ENCODE data around the gene CRYZL1. TPM values are rescaled to one million over a fixed set of nuclear protein-coding genes. Genes with fewer than 3 reads are reported as not detected.

Gene CRYZL1
- total and polyA plus RNA-seq, 5 donors from 2014 or later = 27.2 to 35.7 (median 31.5) TPM

GRCh38 chr21:33661146-33661545 lies 19.6 kb upstream of the CRYZL1 start:
- no peaks in the 10 kb centered on the region for H3K4me1 ChIP-seq (ENCODE audit: control insufficient read depth, insufficient read depth, low read length, poor library complexity, severe bottlenecking)
- H3K4me3 ChIP-seq (ENCODE audit: low read depth, low read length) = no peak overlapping the region
- Mint-ChIP-seq H3K36me3 (no peaks in the 10 kb centered on the region), H3K4me3 (no peak overlapping the region), H3K27me3 (peaks cover 11% of the 10 kb centered on the region), H3K4me1 (no peaks in the 10 kb centered on the region), H3K27ac (no peak overlapping the region), H3K9me3 (peaks cover 0 to 5% (median 0%) of the 10 kb centered on the region in 7 donors)
- DNase-seq = no peak
- H3K27ac ChIP-seq (ENCODE audit: insufficient read depth, low read length, poor library complexity, severe bottlenecking) = no peak overlapping the region
- H3K27me3 ChIP-seq (ENCODE audit: control insufficient read depth, insufficient read depth, low read length) = peaks cover 4% of the 10 kb centered on the region
- H3K36me3 ChIP-seq (ENCODE audit: control insufficient read depth, insufficient read depth, low read length) = no peaks in the 10 kb centered on the region
- H3K9me3 ChIP-seq (ENCODE audit: control insufficient read depth in 2 of 2, low read length in 2 of 2) = no peaks in the 10 kb centered on the region
- ATAC-seq (ENCODE audit: low read depth in 2 of 2) = no peak

GRCh38 chr21:33660406-33660805 lies 18.9 kb upstream of the CRYZL1 start:
- no peak for ATAC-seq (ENCODE audit: low read depth in 2 of 2)
- peaks cover 14% of the 10 kb centered on the region for H3K27me3 Mint-ChIP-seq

DNA sequence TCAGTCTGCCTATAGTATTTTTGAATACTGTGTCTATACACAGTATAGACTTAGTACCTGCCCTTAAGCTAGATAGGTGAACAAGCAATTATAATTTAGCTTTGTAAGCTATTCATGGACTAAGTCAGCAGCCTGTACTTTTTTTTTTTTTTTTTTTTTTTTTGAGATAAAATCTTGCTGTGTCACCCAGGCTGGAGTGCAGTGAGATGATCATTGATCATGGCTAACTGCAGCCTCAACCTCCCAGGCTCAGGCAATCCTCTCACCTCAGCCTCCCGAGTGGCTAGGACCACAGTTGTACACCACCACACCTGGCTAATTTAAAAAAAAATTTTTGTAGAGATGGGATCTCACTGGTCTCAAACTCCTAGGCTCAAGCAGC lies 18.0 kb upstream of the CRYZL1 start:
- H3K27ac Mint-ChIP-seq = no peak overlapping the region
- Histone ChIP-seq H3K9me3 (ENCODE audit: control insufficient read depth in 2 of 2, low read length in 2 of 2) (no peaks in the 10 kb centered on the region), H3K27ac (ENCODE audit: insufficient read depth, low read length, poor library complexity, severe bottlenecking) (no peak overlapping the region), H3K4me1 (ENCODE audit: control insufficient read depth, insufficient read depth, low read length, poor library complexity, severe bottlenecking) (no peaks in the 10 kb centered on the region), H3K36me3 (ENCODE audit: control insufficient read depth, insufficient read depth, low read length) (no peaks in the 10 kb centered on the region), H3K27me3 (ENCODE audit: control insufficient read depth, insufficient read depth, low read length) (peaks cover 7% of the 10 kb centered on the region), H3K4me3 (ENCODE audit: low read depth, low read length) (no peak overlapping the region)
- H3K4me3 Mint-ChIP-seq = no peak overlapping the region
- H3K36me3 Mint-ChIP-seq = no peaks in the 10 kb centered on the region
- no peak for ATAC-seq (ENCODE audit: low read depth in 2 of 2)
- H3K4me1 Mint-ChIP-seq = no peaks in the 10 kb centered on the region
- DNase-seq = no peak
- peaks cover 0 to 5% (median 0%) of the 10 kb centered on the region in 7 donors for H3K9me3 Mint-ChIP-seq
- H3K27me3 Mint-ChIP-seq = peaks cover 17% of the 10 kb centered on the region

More at GRCh38 chr21:33660406-33660805, 18.9 kb upstream of the CRYZL1 start:
- H3K36me3 ChIP-seq (ENCODE audit: control insufficient read depth, insufficient read depth, low read length) = no peaks in the 10 kb centered on the region
- H3K27ac ChIP-seq (ENCODE audit: insufficient read depth, low read length, poor library complexity, severe bottlenecking) = no peak overlapping the region
- no peak for DNase-seq
- Mint-ChIP-seq H3K4me3 (no peak overlapping the region), H3K9me3 (peaks cover 0 to 5% (median 0%) of the 10 kb centered on the region in 7 donors), H3K36me3 (no peaks in the 10 kb centered on the region), H3K27ac (no peak overlapping the region), H3K4me1 (no peaks in the 10 kb centered on the region)
- H3K9me3 ChIP-seq (ENCODE audit: control insufficient read depth in 2 of 2, low read length in 2 of 2) = no peaks in the 10 kb centered on the region
- H3K4me1 ChIP-seq (ENCODE audit: control insufficient read depth, insufficient read depth, low read length, poor library complexity, severe bottlenecking) = no peaks in the 10 kb centered on the region
- H3K27me3 ChIP-seq (ENCODE audit: control insufficient read depth, insufficient read depth, low read length) = peaks cover 4% of the 10 kb centered on the region
- H3K4me3 ChIP-seq (ENCODE audit: low read depth, low read length) = no peak overlapping the region

GRCh38 chr21:33658919-33659567 lies 17.5 kb upstream of the CRYZL1 start:
- no peak overlapping the region for H3K4me3 Mint-ChIP-seq
- Histone ChIP-seq H3K4me1 (ENCODE audit: control insufficient read depth, insufficient read depth, low read length, poor library complexity, severe bottlenecking) (no peaks in the 10 kb centered on the region), H3K4me3 (ENCODE audit: low read depth, low read length) (no peak overlapping the region), H3K36me3 (ENCODE audit: control insufficient read depth, insufficient read depth, low read length) (no peaks in the 10 kb centered on the region), H3K9me3 (ENCODE audit: control insufficient read depth in 2 of 2, low read length in 2 of 2) (no peaks in the 10 kb centered on the region), H3K27ac (ENCODE audit: insufficient read depth, low read length, poor library complexity, severe bottlenecking) (no peak overlapping the region), H3K27me3 (ENCODE audit: control insufficient read depth, insufficient read depth, low read length) (peaks cover 9% of the 10 kb centered on the region)
- H3K27me3 Mint-ChIP-seq = peaks cover 20% of the 10 kb centered on the region
- no peak for DNase-seq
- peaks cover 0 to 5% (median 0%) of the 10 kb centered on the region in 7 donors for H3K9me3 Mint-ChIP-seq
- no peaks in the 10 kb centered on the region for H3K36me3 Mint-ChIP-seq
- ATAC-seq (ENCODE audit: low read depth in 2 of 2) = no peak
- H3K27ac Mint-ChIP-seq = no peak overlapping the region
- H3K4me1 Mint-ChIP-seq = no peaks in the 10 kb centered on the region

GRCh38 chr21:33657124-33657820 lies 15.7 kb upstream of the CRYZL1 start:
- H3K27me3 Mint-ChIP-seq = peaks cover 20% of the 10 kb centered on the region
- ATAC-seq (ENCODE audit: low read depth in 2 of 2) = no peak
- no peaks in the 10 kb centered on the region for H3K36me3 ChIP-seq (ENCODE audit: control insufficient read depth, insufficient read depth, low read length)
- H3K9me3 Mint-ChIP-seq = peaks cover 0 to 5% (median 0%) of the 10 kb centered on the region in 7 donors
- H3K27ac ChIP-seq (ENCODE audit: insufficient read depth, low read length, poor library complexity, severe bottlenecking) = no peak overlapping the region
- no peaks in the 10 kb centered on the region for H3K4me1 ChIP-seq (ENCODE audit: control insufficient read depth, insufficient read depth, low read length, poor library complexity, severe bottlenecking)
- no peak for DNase-seq
- no peak overlapping the region for H3K27ac Mint-ChIP-seq
- no peaks in the 10 kb centered on the region for H3K4me1 Mint-ChIP-seq
- no peak overlapping the region for H3K4me3 Mint-ChIP-seq
- H3K9me3 ChIP-seq (ENCODE audit: control insufficient read depth in 2 of 2, low read length in 2 of 2) = no peaks in the 10 kb centered on the region
- no peak overlapping the region for H3K4me3 ChIP-seq (ENCODE audit: low read depth, low read length)
- no peaks in the 10 kb centered on the region for H3K36me3 Mint-ChIP-seq
- peaks cover 7% of the 10 kb centered on the region for H3K27me3 ChIP-seq (ENCODE audit: control insufficient read depth, insufficient read depth, low read length)

GRCh38 chr21:33655588-33656221 lies 14.2 kb upstream of the CRYZL1 start:
- Mint-ChIP-seq H3K27me3 (peaks cover 28% of the 10 kb centered on the region), H3K9me3 (no peaks in the 10 kb centered on the region), H3K4me3 (no peak overlapping the region), H3K27ac (no peak overlapping the region), H3K4me1 (peaks cover 0 to 5% (median 1%) of the 10 kb centered on the region in 4 donors), H3K36me3 (no peaks in the 10 kb centered on the region)
- H3K36me3 ChIP-seq (ENCODE audit: control insufficient read depth, insufficient read depth, low read length) = no peaks in the 10 kb centered on the region
- no peak for DNase-seq
- H3K4me3 ChIP-seq (ENCODE audit: low read depth, low read length) = no peak overlapping the region
- no peaks in the 10 kb centered on the region for H3K4me1 ChIP-seq (ENCODE audit: control insufficient read depth, insufficient read depth, low read length, poor library complexity, severe bottlenecking)
- no peak for ATAC-seq (ENCODE audit: low read depth in 2 of 2)
- H3K27me3 ChIP-seq (ENCODE audit: control insufficient read depth, insufficient read depth, low read length) = peaks cover 7% of the 10 kb centered on the region
- no peak overlapping the region for H3K27ac ChIP-seq (ENCODE audit: insufficient read depth, low read length, poor library complexity, severe bottlenecking)
- no peaks in the 10 kb centered on the region for H3K9me3 ChIP-seq (ENCODE audit: control insufficient read depth in 2 of 2, low read length in 2 of 2)

DNA sequence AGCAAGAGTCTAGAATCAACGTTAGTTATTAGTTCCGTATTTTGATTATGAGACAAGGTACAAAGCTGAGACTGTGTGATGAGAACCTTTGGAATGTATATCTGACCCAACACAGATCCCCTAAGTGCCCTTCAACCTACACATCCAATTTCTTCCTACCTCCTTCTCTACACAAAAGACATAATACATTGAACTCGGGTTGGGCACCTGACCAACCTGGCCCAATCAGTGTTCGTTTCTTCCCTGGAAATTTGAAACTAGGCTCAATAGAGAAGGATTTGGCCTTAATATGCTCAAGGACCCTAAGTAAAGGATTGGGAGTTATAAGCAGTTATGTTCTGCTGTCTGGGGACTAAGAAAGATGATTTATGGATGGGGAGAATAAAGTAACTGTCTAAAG lies 12.9 kb upstream of the CRYZL1 start:
- H3K4me1 ChIP-seq (ENCODE audit: control insufficient read depth, insufficient read depth, low read length, poor library complexity, severe bottlenecking) = no peaks in the 10 kb centered on the region
- H3K27me3 ChIP-seq (ENCODE audit: control insufficient read depth, insufficient read depth, low read length) = peaks cover 11% of the 10 kb centered on the region
- no peaks in the 10 kb centered on the region for H3K36me3 ChIP-seq (ENCODE audit: control insufficient read depth, insufficient read depth, low read length)
- Mint-ChIP-seq H3K4me3 (no peak overlapping the region), H3K27ac (no peak overlapping the region), H3K9me3 (no peaks in the 10 kb centered on the region), H3K27me3 (peaks cover 36% of the 10 kb centered on the region), H3K36me3 (no peaks in the 10 kb centered on the region), H3K4me1 (peaks cover 0 to 5% (median 1%) of the 10 kb centered on the region in 4 donors)
- no peak overlapping the region for H3K4me3 ChIP-seq (ENCODE audit: low read depth, low read length)
- no peak for ATAC-seq (ENCODE audit: low read depth in 2 of 2)
- DNase-seq = no peak
- H3K9me3 ChIP-seq (ENCODE audit: control insufficient read depth in 2 of 2, low read length in 2 of 2) = no peaks in the 10 kb centered on the region
- H3K27ac ChIP-seq (ENCODE audit: insufficient read depth, low read length, poor library complexity, severe bottlenecking) = no peak overlapping the region

All from CD4-positive, CD25-positive, alpha-beta regulatory T cell (primary cell).